Chondrocyte (in vitro differentiated cells): ENCODE data around the gene RCSD1. TPM values are rescaled to one million over a fixed set of nuclear protein-coding genes. Genes with fewer than 3 reads are reported as not detected.

Experiments
- DNase-seq: peaks from one replicate; pipeline ENCODE4 v3.0.0; 2021; ENCODE audit warnings: mixed read lengths, low spot score
- H3K27ac Mint-ChIP-seq: one replicate; pipeline ENCODE4 v1.8.0; 2021; ENCODE audit warnings: mild to moderate bottlenecking, moderate library complexity, mixed read lengths; ENCODE audit not compliant: unreplicated experiment
- H3K27me3 Mint-ChIP-seq: 2 replicates; pipeline ENCODE4 v1.8.0; 2021; ENCODE audit warnings: low read depth, mixed read lengths
- H3K36me3 Mint-ChIP-seq: 2 replicates; pipeline ENCODE4 v1.8.0; 2021; ENCODE audit warnings: low read depth, mixed read lengths
- H3K4me1 Mint-ChIP-seq: 2 replicates; pipeline ENCODE4 v1.8.0; 2021; ENCODE audit warnings: low read depth, mild to moderate bottlenecking, mixed read lengths
- H3K4me3 Mint-ChIP-seq: one replicate; pipeline ENCODE4 v1.8.0; 2021; ENCODE audit warnings: mild to moderate bottlenecking, moderate library complexity, mixed read lengths; ENCODE audit not compliant: unreplicated experiment
- H3K9me3 Mint-ChIP-seq: 2 replicates; pipeline ENCODE4 v1.8.0; 2021; ENCODE audit warnings: low read depth, mixed read lengths
- total RNA-seq: library from RNA; stranded (reverse); gene quantifications from 3 replicates; pipeline ENCODE4 v1.2.1, GENCODE V29; 2021
- TF ChIP-seq, protein P1 (sequence below): fragments of 200-600 bp; sonication (generic); IDR thresholded peaks from 2 replicates; pipeline ENCODE4 v1.5.0; 2021; ENCODE audit warnings: antibody characterized with exemption, mild to moderate bottlenecking, moderate library complexity

Gene RCSD1
- total RNA-seq, 1 donor from 2014 or later: 1.1 TPM

DNA sequence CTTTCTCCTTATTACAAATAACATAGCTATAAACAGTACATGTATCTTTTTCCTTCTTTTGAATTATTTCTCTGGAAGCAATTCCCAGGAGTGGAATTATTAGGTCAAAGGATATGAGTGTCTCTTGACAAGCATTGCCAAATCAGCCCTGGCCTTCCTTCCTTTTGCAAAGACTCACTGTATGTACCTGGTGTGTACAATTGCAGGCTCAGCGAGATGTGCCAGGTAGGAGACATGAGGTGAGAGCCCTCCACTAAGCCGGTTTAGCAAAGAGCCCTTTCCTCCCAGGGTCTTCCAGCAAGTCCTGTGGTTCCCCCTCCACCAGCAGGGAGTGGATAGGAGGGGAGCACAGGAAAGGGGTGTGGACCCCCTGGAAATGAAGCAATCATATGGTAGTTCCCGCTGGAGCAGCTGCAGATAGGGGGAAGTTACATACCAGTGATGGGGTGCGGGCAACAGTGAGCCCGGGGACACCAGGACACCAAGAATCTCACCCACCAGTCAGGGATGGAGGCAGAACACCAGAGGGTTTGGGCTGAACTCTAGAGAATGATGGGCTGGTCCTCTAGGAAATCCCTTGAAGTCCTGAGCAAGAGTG lies 18.3 kb downstream of the RCSD1 start:
- no peaks in the 10 kb centered on the region for H3K27me3 Mint-ChIP-seq
- no peak overlapping the region for H3K27ac Mint-ChIP-seq
- H3K4me1 Mint-ChIP-seq: no peaks in the 10 kb centered on the region
- TF ChIP-seq, protein P1, sequence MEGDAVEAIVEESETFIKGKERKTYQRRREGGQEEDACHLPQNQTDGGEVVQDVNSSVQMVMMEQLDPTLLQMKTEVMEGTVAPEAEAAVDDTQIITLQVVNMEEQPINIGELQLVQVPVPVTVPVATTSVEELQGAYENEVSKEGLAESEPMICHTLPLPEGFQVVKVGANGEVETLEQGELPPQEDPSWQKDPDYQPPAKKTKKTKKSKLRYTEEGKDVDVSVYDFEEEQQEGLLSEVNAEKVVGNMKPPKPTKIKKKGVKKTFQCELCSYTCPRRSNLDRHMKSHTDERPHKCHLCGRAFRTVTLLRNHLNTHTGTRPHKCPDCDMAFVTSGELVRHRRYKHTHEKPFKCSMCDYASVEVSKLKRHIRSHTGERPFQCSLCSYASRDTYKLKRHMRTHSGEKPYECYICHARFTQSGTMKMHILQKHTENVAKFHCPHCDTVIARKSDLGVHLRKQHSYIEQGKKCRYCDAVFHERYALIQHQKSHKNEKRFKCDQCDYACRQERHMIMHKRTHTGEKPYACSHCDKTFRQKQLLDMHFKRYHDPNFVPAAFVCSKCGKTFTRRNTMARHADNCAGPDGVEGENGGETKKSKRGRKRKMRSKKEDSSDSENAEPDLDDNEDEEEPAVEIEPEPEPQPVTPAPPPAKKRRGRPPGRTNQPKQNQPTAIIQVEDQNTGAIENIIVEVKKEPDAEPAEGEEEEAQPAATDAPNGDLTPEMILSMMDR: no peak
- no peaks in the 10 kb centered on the region for H3K36me3 Mint-ChIP-seq
- no peak overlapping the region for H3K4me3 Mint-ChIP-seq
- DNase-seq: no peak
- H3K9me3 Mint-ChIP-seq: no peaks in the 10 kb centered on the region

- no peaks in the 10 kb centered on the region for H3K9me3 Mint-ChIP-seq
- H3K27ac Mint-ChIP-seq: no peak overlapping the region
- H3K4me3 Mint-ChIP-seq: no peak overlapping the region
- no peak for DNase-seq
- no peaks in the 10 kb centered on the region for H3K36me3 Mint-ChIP-seq
- no peaks in the 10 kb centered on the region for H3K27me3 Mint-ChIP-seq
- TF ChIP-seq, protein P1: no peak
- H3K4me1 Mint-ChIP-seq: no peaks in the 10 kb centered on the region
Observed at GRCh38 chr1:167648978-167649744, 19.1 kb downstream of the RCSD1 start.

- no peak for DNase-seq
- no peak overlapping the region for H3K27ac Mint-ChIP-seq
- H3K36me3 Mint-ChIP-seq: no peaks in the 10 kb centered on the region
- H3K4me3 Mint-ChIP-seq: no peak overlapping the region
- no peaks in the 10 kb centered on the region for H3K4me1 Mint-ChIP-seq
- no peaks in the 10 kb centered on the region for H3K27me3 Mint-ChIP-seq
- TF ChIP-seq, protein P1: no peak
- H3K9me3 Mint-ChIP-seq: no peaks in the 10 kb centered on the region
Observed at GRCh38 chr1:167650269-167651160, 20.5 kb downstream of the RCSD1 start.

GRCh38 chr1:167651161-167651693 lies 21.2 kb downstream of the RCSD1 start:
- H3K27me3 Mint-ChIP-seq: no peaks in the 10 kb centered on the region
- TF ChIP-seq, protein P1: no peak
- H3K36me3 Mint-ChIP-seq: no peaks in the 10 kb centered on the region
- H3K27ac Mint-ChIP-seq: no peak overlapping the region
- no peak for DNase-seq
- no peak overlapping the region for H3K4me3 Mint-ChIP-seq
- H3K4me1 Mint-ChIP-seq: no peaks in the 10 kb centered on the region
- H3K9me3 Mint-ChIP-seq: no peaks in the 10 kb centered on the region
